ENCODE data around the gene MRPL20.
"Not testable (repeated sequence)": the region's sequence is repeated elsewhere in the genome, so short reads cannot be mapped to it uniquely, and the experiment has no call there.

MRPL20 gene

DNA sequence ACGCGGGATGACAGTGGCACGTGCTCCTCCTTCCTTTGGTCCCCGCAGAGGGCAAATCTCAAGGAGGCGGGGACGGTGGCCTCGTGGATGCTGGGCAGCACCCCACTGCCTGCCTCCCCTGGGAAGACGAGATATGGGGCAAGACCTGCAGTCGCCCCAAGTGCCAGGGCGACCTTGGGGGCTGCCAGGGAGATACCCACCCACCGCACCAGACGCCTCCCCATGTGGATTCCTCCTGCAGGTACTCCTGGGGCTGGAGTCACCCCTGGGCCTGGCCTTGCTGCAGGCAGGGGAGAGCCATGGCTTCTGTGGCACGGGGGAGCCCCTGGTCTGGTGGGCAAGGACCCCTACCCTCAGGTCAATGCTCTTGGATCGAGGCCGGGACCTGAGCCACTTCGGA, 26.2 kb downstream of the MRPL20 start:
- no peak for DNase-seq

DNA sequence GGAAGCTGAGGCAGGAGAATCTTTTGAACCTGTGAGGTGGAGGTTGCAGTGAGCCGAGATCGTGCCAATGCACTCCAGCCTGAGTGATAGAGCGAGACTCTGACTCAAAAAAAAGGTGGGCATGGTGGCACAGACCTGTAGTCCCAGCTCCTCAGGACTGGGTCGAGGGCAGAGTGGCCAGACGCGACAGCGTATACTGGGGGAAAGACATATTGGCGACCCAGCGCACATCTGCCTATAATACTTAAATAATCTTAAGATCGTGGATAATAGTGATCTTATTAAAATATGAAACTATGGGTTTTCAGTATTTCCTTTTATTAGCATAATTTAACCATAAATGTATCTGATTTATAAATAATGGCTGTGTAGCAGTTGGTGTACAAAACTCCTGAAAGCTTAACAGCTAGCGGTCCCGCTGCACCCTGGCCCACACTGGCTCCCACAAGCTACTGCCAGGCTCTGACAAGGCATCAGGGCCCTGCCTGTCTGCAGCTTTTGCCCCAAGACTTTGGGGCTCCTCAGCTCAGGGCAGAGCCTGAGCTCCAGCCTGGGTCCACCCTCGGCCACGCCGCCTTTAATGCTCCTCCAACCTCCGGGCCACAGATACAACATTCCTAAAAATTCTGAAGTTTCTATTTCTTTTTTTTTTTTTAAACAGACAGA, 29.4 kb downstream of the MRPL20 start:
- DNase-seq, result no peak

DNA sequence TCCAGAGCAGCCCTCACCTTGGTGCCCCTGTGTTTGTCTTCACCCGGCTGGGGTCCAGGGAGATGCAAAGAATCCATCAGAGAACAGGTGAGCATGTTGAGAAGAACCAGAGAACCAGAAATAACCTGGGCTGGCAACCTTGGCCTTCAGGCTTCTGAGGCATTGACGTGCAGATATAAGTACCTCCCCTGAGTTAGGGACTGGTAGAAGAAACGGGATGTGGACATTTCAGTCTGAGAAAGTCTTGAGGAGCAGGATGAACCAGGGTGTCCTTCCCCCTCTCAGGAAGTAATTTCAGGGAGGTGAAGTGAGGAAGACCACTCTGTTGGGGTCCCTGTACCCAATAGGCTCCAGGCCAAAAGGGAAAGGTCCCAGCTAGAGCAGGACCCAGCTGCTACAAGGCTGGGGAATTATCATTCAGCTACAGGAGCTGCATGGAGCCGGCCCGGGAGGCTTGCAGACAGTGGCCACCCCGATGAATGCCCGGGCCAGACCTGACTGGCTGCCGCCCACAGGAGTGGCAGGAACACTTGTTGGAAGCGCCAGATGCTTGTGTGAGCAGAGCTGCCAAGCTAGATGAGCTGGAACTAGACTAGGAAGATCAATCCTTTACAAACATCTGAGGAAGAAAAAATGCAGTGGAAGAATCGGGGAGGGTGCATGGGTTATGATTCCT, 30.4 kb downstream of the MRPL20 start:
- no peak for DNase-seq

DNA sequence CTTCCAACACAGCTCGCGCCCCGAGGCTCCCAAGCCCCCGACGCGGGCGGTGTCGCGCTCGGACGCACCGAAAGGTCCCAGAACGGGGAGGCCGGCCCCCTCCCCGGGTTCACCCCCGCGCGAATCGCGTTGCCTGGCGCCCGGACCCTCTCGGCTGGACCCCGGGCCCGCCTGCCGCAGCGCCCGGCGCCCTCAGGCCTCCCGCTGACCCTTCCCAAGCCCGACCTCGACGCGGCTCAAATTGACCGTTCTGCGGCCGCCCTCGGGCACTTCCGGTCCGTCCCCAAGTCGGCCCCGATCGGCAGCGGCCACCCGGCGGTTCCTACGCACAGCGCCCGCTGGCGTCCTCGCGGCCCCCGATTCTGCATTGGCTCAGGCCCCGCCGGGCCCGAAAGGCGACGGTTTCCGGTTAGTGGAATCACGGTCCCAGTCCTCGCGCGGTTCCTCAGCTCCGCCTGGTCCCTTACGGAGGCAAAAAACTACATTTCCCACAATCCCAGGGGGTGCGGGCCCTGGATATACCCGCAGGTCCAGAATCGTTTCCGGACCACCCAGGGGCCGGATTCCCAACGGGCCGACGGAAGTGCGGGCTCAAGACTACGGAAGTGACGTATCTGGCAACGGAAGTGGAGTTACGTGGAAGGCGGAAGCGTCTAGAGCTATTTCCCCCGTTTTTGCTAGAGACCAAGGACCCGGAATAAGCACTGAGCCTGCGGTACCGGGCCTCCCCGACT, 32.0 kb downstream of the MRPL20 start, which contains the start of gene AURKAIP1:
Gene AURKAIP1 (minus strand): TSS at position 279 of the 734 bp plus-strand sequence. CDS start 451 bp downstream, outside the sequence.
- DNase-seq, result peak; percentile 87 to 95

DNA sequence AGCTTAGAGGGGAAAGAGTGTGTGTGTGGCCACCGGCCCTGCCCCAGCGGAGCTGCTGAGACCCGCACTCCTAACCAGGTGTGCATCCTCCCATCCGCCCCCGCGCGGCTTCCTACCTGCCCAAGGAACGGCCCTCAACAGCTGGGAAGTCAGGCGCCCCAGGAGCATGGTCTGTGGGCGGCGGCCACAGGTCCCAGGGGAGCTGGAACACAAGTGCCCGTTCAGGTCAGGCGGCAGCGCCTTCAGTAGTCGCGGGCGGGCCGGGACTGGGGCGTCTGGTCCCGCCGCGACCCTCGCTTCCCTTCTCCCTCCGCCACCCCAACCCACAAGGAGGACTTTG, 32.5 kb downstream of the MRPL20 start:
- no peak for DNase-seq

DNA sequence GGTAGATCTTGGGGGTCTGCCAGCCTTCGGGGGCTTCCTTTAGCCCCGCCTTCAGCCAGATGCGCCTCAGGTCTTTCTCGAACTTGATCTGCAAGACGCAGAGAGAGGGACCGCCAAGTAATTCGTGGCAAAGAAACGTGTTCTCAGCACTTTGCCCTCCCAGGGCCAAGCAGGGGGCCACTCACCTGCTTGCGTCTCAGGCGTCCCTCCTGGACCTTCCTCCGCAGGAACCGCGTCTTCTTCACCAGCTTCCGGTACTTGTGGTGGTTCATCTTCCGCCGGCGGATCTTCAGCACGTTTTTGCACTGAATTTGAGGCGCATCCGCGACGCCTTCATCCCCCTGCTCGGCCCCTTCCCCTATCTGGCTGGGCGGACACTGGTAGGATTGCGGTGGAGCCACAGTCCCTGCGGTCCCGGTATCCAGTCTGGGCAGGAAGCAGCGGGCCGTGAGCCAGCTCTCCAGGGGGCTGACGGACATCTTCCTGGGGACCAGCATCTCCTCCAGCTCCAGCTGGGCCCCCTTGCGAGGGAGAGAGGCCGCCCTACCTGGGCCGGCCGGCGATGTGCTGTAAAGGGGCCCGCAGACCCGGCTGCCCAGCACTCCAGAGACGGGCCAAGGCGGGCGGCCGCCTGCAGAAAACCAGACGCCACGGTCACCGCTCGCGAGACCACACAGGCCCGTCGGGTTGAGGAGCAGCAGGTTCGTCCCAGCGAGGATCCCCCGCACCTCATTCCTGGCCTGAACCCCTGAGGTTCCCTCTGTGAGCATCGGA, 33.1 kb downstream of the MRPL20 start:
- DNase-seq, result no peak

DNA sequence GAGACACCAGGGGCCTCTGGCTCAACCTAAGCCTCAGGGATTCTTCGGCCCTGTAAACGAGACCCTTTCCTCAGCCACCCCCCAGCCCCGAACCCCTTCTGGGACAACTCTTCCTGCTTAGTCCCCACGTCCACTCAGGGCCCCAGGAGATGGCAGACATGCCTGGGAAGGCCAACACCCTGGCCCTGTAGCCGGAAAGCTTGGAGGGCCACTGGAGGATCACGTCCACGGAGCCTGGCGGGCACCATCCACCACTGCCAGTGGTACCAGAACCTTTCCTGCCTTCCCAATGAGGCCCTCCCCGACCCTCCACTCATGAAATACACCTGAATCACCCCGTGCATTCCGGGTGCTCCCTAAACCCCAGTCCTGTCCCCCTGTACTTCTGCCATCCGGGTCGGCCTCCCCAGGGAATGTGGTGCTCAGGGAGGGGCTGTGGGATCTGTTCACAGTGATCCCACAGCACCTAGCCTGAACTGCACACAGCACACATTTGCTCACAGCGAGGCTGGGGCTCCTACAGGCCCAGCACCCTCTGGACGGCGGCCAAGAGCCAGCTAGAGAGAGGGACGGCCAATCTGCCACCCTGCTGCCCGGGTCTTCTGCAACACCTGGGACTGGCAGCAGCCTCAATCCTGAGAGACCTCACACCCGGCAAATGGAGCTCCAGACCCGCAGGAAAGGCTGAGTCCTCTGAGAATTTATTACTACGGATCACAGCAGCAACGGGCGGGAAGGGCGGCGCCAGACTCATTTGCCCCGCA, 33.9 kb downstream of the MRPL20 start:
- DNase-seq, result no peak

DNA sequence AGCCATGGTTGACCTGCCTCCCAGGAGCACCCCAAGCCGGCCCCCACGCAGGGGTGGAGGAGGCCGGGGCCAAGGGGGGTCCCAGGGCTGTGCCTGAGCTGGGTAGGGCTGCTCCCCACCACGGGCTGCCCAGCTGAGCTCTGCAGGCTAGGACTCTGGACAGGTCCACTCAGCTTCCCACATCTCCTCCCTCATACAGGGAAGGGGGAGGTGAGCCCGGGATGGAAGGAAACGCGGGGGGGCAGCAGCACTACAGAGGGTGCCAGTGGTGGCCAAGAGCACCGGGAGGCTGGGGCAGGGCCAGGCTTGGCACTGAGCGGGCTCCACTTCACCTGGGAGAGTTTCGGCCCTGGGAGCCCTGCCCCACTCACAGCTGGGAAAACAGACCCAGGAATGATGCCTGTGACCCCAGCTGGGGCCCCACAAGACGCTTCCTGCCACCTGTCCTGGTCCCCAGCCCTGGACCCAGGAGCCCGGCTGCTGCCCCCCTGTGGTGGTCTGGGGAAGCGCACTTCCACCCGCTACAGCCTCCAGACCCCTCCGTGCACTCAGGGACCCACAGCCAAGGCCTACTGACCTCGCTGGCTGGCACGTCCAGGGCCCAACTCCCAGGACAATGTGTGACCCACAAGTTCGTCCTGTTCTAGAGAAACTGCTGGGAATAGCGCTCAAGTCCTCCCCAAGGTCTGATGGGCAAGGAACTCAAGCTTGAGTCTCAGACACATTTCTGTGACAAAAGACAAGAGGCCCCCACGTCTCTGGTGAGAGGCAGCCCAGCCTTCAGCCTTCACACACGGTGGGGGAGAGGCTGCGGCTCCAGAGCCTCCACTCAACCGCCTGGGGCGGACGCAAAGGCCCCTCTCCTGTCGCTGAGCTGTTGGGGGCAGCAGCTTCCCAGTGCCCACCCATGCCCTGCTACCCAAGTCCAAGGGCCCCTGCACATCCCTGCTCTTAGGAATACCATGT, 35.1 kb downstream of the MRPL20 start:
- DNase-seq, result peak; percentile 62 to 79

DNA sequence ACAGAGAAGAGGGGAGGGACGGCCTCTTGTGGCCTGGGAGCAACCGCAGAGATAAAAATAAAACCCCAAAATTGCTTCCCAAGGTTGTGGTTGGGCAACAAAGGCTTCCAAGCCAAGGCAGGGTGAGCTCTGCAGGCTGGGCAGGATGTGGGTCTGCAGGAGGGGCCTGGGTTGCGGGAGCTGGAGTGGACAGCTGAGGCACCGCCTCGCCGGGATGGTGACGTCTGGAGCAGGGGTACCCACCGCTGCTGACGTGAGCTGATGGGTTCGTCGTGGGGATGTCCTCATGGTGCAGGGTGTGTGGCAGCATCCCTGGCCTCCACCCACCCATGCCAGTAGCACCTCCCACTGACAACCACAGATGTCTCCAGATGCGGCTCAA, 35.7 kb downstream of the MRPL20 start:
- DNase-seq, result peak in 1 of 2 experiments; percentile 34

DNA sequence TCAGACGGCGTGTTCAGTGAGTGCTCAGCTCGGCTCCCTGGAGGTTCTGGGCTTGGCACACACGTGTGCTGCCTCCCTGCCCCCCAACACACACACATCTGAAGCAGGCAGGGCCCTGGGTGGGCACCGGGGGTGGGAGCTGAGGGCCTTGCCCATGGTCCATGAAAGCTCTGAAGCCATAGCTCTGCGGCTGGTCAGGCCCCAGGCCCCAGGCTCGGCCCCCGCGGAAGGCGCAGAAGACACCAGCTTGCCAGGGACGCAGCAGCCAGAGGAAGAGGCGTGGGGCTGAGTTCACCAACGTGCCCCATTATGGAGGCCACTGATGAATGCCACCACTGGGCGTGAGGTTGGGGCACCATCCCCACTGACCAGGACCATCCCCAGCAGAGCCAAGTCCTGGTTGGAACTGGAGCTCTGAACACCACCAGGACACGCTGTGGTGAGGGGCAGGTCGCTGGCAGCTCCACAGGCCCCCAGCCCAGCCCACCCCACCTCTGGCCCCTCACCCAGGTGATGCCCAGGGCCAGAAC, 36.3 kb downstream of the MRPL20 start:
- DNase-seq, result no peak

DNA sequence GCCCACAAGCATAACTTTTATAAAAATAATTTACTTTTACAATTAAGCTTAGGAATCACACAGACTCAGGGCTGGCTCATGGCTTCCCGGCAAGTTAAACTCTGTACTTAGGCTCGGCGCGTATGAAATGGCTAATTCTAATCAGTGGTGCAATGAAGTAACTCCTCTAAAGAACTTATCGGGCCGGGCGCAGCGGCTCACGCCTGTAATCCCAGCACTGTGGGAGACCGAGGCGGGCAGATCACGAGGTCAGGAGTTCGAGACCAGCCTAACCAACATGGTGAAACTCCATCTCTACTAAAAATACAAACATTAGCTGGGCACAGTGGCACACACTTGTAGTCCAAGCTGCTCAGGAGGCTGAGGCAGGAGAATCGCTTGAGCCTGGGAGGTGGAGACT, 37.0 kb downstream of the MRPL20 start:
- not testable (repeated sequence) for DNase-seq

DNA sequence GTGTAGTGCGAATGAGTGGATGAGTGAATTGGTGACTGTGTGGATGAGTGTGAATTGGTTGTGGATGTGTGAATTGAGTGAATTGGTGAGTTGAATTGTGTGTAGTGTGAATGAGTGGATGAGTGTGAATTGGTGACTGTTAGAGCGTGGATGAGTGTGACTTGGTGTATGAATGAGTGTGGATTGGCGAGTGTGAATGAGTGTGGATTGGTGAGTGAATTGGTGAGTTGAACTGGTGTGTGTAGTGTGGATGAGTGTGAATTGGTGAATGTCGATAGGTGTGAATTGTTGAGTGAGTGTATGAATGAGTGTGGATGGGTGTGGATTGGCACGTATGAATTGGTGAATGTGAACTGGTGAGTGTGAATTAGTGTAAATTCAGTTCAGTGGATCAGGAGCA, 39.8 kb downstream of the MRPL20 start:
- DNase-seq, result no peak

DNA sequence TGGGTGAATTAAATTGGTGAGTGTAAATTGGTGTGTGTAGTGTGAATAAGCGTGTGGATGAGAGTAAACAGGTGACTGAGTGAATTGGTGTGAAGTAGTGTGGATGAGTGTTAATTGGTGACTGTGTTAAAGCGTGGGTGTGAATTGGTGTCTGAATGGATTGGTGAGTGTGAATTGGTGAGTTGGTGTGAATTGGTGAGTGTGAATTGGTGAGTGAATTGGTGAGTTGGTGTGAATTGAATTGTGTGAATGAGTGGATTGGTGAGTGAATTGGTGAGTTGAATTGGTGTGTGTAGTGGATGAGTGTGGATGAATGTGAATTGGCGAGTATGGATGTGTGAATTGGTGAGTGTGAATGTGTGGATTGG, 40.4 kb downstream of the MRPL20 start:
- no peak for DNase-seq

DNA sequence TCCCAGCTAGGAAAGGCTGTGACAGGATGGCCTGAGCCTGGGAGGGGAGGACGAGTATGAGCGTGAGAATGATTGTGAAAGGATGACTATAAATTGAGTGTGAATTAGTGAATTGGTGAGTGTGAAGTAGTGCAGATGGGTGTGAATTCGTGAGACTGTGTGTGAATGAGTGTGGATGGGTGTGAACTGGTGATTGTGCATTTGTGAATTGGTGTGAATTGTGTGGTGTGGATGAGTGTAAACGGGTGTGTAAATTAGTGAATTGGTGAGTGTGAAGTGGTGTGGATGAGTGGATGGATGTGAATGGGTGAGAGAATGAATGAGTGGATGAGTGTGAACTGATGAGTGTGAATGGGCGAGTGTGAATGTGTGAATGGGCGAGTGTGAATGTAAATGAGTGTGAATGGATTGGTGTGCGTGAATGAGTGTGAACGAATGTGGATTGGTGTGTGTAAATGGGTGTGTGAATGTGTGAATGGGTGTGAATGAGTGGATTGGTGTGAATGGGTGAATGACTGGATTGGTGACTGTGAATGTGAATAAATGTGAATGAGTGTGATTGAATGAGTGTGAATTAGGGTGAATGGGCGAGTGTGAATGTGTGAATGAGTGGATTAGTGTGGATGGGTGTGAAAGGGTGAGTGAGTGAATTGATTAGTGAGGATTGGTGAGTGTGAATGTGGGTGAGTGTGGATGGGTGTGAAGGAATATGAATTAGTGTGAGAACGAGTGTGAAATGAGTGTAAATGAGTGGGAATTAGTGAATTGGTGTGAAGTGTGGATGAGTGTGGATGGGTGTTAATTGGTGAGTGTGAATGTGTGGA, 41.0 kb downstream of the MRPL20 start:
- no peak for DNase-seq

DNA sequence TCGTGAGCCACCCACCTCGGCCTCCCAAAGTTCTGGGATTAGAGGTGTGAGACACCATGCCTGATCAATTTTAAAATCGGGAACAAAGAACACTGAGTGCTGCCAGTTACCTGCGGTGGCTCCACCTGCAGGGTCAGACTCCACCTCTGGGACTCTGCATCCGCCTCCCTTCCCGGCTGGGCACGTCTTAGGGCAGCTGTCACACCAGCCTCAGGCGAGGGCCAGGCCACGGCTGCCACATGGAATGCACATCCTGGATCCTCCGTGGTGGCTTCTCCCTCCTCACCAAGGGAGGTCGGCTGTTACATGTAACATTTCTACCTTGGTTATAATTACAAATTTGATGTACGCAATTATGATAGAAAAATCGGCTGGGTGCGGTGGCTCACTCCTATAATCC, 42.8 kb downstream of the MRPL20 start:
- DNase-seq, result no peak

DNA sequence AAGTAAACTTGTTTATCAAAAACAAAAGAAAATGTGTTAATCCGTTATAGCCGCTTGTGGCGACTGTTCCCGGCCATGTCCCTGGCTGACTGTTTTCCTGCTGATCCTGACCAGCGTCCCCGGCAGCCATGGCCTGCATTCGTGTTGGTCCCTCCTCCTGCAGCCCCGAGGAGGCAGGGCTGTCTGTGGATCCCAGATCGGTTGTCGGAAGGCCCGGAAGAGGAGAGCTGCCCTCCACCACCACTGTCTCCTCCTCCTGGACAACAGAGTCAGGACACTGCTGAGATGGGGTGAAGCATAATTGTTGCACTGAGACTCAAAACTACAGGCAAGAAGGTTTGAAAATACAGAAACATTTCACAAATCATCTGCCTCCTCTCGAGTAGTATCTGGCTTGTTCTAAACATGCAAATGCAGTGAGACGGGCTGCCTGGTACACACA, 45.1 kb downstream of the MRPL20 start:
- no peak for DNase-seq

DNA sequence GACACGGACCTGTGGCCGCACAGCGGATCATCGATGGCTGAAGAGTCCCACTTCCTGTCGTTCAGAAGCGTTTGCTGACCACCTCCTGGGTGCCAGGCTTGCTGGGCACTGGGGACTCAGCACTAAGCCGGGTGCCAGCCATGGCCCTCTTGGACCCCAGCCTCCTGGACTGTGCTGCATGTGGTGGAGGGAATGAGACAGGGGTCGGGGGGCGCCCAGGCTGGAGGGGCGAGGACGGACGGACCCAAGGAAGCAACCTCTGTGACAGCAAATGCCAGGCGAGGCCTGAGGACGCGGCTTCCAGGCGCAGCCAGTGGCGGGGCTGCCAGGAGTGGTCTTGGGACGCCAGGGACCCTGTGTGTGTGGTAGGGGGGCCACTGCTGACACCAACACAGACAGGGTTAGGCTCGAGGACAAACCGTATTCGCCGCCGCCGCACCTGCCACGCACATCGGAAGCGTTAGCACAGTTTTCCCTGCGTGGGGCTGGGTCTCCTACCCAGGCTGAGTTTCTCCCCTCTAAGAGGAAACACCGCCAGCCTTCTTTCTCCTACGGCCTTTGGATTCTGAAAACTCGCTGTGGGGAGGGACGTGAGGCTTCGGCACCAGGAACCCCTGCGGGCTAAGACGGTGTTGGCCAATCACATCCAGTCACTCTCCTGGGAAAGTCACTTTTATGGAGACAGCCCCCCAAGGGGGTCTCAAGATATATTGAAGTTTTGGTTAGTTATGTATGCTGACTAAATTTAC, 45.7 kb downstream of the MRPL20 start:
- no peak for DNase-seq

DNA sequence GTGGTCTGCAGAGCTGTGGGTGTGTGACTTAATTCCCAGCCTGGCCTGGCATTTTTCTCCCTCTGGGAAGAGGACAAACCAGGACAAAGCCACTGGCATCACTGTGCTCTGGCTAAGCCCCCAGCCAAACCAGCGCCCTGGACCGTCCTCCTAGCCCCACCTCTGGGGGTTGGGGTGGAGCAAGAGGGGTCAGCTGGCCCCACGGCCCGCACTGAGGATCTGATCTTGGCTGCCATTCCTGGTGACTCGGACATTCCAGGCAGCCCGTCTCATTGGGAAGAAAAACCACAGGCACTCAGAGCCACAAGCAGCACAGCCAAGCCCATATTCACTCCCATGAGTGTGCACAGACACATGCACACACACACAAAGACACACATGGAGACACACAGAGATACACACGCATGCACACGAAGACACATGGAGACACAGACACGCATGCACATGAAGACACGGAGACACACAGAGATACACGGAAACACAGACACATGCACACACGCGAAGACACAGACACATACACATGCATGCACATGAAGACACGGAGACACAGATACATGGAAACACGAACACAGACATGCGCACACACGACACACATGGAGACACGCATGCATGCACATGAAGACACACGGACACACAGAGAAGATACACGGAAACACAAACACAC, 46.5 kb downstream of the MRPL20 start:
- no peak for DNase-seq

Data from stimulated activated CD4-positive, alpha-beta T cell treated with anti-CD3 and anti-CD28 coated beads, Interleukin-4, amount 100 ng/mL, for 4 hours (primary cell).